Ishikawa (cell line): ENCODE results near the gene REEP3.

Experiments used
- CEBPB ChIP-seq: IDR thresholded peaks from 2 replicates; pipeline ENCODE4 v1.6.1; 2012
- CREB1 ChIP-seq: IDR thresholded peaks from 2 replicates; pipeline ENCODE4 v1.6.1; 2012; ENCODE audit warnings: low read depth
- EGR1 ChIP-seq: IDR thresholded peaks from 2 replicates; pipeline ENCODE4 v1.6.1; 2012
- EP300 ChIP-seq: IDR thresholded peaks from 2 replicates; pipeline ENCODE4 v1.6.1; 2012; ENCODE audit warnings: borderline replicate concordance
- FOXM1 ChIP-seq: IDR thresholded peaks from 2 replicates; pipeline ENCODE4 v1.6.1; 2012; ENCODE audit warnings: low read depth, borderline replicate concordance
- MAX ChIP-seq: IDR thresholded peaks from 2 replicates; pipeline ENCODE4 v1.6.1; 2012
- NFIC ChIP-seq: IDR thresholded peaks from 2 replicates; pipeline ENCODE4 v1.6.1; 2012
- RAD21 ChIP-seq: IDR thresholded peaks from 2 replicates; pipeline ENCODE4 v1.6.1; 2012; ENCODE audit warnings: low read depth
- REST ChIP-seq: IDR thresholded peaks from 2 replicates; pipeline ENCODE4 v1.6.1; 2012; ENCODE audit warnings: low read depth, mild to moderate bottlenecking
- TAF1 ChIP-seq: IDR thresholded peaks from 2 replicates; pipeline ENCODE4 v1.6.1; 2012; ENCODE audit warnings: low read depth, mild to moderate bottlenecking
- TCF12 ChIP-seq: IDR thresholded peaks from 2 replicates; pipeline ENCODE4 v1.6.1; 2012; ENCODE audit warnings: low read depth
- TEAD4 ChIP-seq: IDR thresholded peaks from 2 replicates; pipeline ENCODE4 v1.6.1; 2012
- USF1 ChIP-seq: IDR thresholded peaks from 2 replicates; pipeline ENCODE4 v1.6.1; 2012
- YY1 ChIP-seq: IDR thresholded peaks from 2 replicates; pipeline ENCODE4 v1.6.1; 2012; ENCODE audit warnings: low read depth
- ZBTB7A ChIP-seq: IDR thresholded peaks from 2 replicates; pipeline ENCODE4 v1.6.1; 2012; ENCODE audit warnings: low read depth

Gene REEP3

DNA sequence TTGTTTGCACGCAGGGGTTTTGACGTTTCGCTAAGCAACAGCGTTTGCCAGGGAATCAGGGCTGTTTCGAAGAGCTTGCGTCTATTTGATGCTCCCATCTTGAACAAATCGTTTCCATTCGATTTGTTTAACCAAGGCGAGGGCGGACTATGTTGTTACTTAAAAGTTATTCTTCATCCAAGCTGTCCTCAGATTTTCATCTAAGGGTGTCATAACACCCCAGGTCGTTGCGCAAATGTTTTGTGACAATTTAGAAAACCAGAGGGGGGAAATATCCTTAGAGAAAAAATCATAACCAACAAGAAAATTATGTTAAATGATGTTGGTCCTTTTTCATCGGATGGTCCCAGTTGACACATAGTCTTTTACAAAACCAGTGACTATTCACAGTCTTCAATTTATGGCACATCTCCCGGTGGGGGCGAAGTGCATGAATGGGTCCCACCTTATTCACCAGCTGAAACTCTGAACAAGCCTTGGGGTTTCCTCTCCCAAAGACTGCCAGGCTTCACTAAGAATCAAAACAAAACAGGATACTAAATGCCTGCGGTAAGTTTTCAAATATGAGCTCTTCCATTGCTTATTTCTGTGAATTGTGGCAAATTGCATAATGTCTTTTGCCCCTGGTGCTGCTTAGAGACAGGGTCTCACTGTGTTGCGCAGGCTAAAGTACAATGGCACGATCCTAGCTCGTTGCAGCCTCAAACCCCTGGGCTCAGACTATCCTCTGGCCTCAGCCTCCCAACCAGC is 109.9 kb downstream of the REEP3 start:
- TF ChIP-seq CEBPB = peak; percentile 27; the same call in 1 of the 2 replicates
- no peak for TF ChIP-seq MAX

DNA sequence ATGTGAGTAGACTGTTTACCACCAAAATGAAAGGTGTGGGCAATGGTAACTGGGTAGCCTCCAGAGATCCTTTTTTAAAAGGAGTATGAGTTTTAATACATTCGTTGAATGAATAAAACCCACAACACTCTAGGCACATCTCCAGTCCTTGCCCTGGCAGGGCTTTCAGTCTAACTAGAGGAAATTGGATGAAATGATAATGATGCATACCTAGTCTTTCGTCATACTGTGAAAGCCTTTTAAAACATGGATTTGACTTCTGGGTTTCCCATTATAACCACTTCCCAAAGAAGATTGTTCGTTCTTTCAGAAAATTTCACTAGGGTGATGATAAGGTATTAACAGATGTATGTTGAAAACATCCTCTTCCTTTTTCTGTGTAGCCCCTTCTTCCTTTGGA is 110.8 kb downstream of the REEP3 start:
- TF ChIP-seq TEAD4 (no peak), NFIC (no peak), TAF1 (no peak)

- TF ChIP-seq RAD21 (peak; percentile 62), REST (no peak), YY1 (no peak), EGR1 (no peak)
Measured at GRCh38 chr10:63633677-63634487, 112.7 kb downstream of the REEP3 start.

DNA sequence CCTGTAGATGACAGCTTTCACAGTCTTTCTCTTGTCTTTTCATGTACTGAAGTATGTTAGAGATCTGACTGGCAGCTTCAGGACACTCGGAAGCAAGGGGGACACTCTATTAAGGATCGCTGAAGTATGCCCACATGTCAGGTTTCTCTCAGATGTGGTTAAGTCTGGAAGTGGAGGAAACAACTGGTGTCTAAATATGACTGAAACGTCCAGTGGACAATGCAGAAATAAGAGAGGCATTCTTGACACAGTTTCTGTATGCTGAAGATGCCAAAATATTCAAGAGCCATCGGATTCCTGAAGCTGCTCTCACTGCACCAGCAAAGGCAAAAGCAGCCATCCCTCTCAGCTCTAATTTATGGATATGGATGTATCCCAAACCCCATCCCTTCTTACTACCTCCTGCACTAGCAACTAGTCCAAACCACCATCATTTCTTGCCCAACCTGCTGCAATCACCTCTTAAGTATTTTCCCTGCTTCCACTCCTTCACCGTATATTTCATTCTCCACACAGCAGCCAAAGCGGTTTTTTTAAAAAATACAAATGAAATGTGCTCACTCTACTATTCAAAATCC is 113.4 kb downstream of the REEP3 start:
- TF ChIP-seq MAX (no peak), CREB1 (no peak), YY1 (no peak), CEBPB (no peak), TCF12 (no peak), NFIC (no peak), EP300 (no peak), RAD21 (no peak), FOXM1 (no peak), ZBTB7A (no peak), USF1 (no peak), REST (no peak), TAF1 (no peak), TEAD4 (no peak), EGR1 (no peak)

GRCh38 chr10:63636812-63637211 is 115.6 kb downstream of the REEP3 start:
- TF ChIP-seq CEBPB (no peak), TCF12 (no peak)

DNA sequence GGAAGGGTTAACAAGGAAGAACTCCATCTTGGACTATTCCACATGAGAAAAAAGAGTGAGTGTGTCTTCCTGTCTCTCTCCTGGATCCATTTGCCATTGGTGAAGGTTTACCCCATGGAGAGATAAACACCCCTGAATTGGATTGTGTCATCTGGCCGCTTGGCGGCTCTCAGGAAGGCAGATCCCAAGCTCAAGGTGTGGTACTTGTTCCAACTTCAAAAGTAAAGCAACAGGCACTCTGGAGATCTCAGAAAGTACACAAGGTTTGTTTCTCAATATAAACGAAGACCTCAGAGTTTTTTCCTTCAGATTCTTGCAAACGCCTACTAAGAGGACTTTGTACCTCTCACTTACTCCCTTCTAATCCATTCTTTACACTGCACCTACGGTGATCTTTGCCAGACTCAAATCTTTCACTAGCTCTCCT is 116.7 kb downstream of the REEP3 start:
- no peak for TF ChIP-seq MAX
- TF ChIP-seq CEBPB = no peak
- TF ChIP-seq TEAD4 = no peak
- no peak for TF ChIP-seq REST
- TF ChIP-seq NFIC = no peak
- TF ChIP-seq EP300 = no peak
- TF ChIP-seq FOXM1 = no peak
- TF ChIP-seq CREB1 = no peak
